ENCODE data around the gene P2RX2.

DNA sequence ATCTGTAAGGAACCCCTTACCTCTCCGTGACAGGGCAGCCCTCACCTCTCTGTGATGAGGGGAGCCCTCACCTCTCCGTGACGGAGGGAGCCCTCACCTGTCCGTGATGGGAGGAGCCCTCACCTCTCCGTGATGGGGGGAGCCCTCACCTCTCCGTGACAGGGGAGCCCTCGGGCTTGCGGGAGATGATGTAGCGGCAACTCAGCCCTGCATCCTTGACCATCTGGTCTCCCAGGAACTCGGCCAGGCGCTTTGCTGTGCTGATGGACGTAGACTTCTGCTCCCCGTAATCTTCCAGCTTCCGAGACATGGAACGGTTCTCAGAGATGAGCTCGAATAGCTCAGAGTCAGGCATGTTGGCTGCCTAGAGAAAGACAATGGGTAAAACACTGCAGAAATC lies 40.6 kb downstream of the P2RX2 start:
- TF ChIP-seq FOSL1 (IDR thresholded peaks at IDR 0.05; ENCODE audit: low read depth) (no peak), YY1 (IDR thresholded peaks at IDR 0.05; ENCODE audit: extremely low read depth, insufficient replicate concordance, low read depth, low read length) (no peak), SIN3A (IDR thresholded peaks at IDR 0.05; ENCODE audit: low read depth) (no peak), CBX3 (IDR thresholded peaks at IDR 0.05; ENCODE audit: low read depth) (no peak), POLR2A (IDR thresholded peaks at IDR 0.05; ENCODE audit: borderline replicate concordance, extremely low read depth, insufficient read depth, insufficient read length) (no peak), SRF (IDR thresholded peaks at IDR 0.05; ENCODE audit: low read depth) (no peak), ATF3 (IDR thresholded peaks at IDR 0.05) (no peak), EZH2 (IDR thresholded peaks at IDR 0.05) (no peak), ZBTB33 (IDR thresholded peaks at IDR 0.05; ENCODE audit: extremely low read depth, insufficient replicate concordance, low read length) (no peak)
- TF ChIP-seq, protein P1, sequence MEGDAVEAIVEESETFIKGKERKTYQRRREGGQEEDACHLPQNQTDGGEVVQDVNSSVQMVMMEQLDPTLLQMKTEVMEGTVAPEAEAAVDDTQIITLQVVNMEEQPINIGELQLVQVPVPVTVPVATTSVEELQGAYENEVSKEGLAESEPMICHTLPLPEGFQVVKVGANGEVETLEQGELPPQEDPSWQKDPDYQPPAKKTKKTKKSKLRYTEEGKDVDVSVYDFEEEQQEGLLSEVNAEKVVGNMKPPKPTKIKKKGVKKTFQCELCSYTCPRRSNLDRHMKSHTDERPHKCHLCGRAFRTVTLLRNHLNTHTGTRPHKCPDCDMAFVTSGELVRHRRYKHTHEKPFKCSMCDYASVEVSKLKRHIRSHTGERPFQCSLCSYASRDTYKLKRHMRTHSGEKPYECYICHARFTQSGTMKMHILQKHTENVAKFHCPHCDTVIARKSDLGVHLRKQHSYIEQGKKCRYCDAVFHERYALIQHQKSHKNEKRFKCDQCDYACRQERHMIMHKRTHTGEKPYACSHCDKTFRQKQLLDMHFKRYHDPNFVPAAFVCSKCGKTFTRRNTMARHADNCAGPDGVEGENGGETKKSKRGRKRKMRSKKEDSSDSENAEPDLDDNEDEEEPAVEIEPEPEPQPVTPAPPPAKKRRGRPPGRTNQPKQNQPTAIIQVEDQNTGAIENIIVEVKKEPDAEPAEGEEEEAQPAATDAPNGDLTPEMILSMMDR (IDR thresholded peaks at IDR 0.05 in 2 of 3, conservative IDR thresholded peaks at IDR 0.05 in 1 of 3; ENCODE audit: borderline replicate concordance in 1 of 3, insufficient read depth in 1 of 3, low read depth in 2 of 3, low read length in 2 of 3): no peak
- TF ChIP-seq, protein P2, sequence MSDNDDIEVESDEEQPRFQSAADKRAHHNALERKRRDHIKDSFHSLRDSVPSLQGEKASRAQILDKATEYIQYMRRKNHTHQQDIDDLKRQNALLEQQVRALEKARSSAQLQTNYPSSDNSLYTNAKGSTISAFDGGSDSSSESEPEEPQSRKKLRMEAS (IDR thresholded peaks at IDR 0.05): no peak

Data from HCT116 (cell line).